ENCODE measurements around the gene FOXP4.

DNA sequence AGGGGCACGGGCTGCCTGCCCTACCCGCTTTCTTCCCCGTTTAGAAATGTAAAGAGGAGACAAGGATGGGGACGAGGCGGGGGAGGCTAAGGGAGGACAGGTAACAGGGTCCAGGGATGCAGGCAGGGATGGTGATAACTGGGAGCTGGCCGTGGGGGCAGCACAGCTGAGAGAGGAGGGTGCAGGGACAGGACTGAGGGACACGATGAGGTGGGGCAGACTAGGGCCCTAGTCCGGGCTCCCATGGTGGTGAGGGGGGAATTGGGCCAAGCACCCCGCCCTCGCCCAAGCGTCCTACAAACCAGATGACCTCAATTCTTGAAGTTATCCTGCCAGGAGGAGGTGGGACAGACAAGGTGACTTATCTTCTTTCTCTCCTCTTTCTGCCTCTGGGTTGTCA lies 47.7 kb downstream of the FOXP4 start:
- TF ChIP-seq POLR2A (IDR thresholded peaks at IDR 0.05; ENCODE audit: low read length) (no peak), GATA1 (IDR thresholded peaks at IDR 0.05; ENCODE audit: low read depth, low read length) (no peak)
